Esophagus (tissue), 2 donors: Measurements from ENCODE around the gene EVPL. TPM values are rescaled to one million over a fixed set of nuclear protein-coding genes. Genes with fewer than 3 reads are reported as not detected.
"Not testable (repeated sequence)": the region's sequence is repeated elsewhere in the genome, so short reads cannot be mapped to it uniquely, and the experiment has no call there.

Experiments
- H3K27ac ChIP-seq, 2 donors: one replicate each; pipeline ENCODE4 v1.5.1; 2013; ENCODE audit warnings: low read depth in 2 of 2, mild to moderate bottlenecking in 2 of 2, inconsistent platforms in 1 of 2, low read length in 1 of 2, moderate library complexity in 1 of 2
- H3K27me3 ChIP-seq, 2 donors: one replicate each; pipeline ENCODE4 v1.6.1; 2013; ENCODE audit warnings: low read length in 2 of 2, control low read depth in 1 of 2, mild to moderate bottlenecking in 1 of 2; ENCODE audit not compliant: insufficient read depth in 2 of 2, control insufficient read depth in 1 of 2
- H3K36me3 ChIP-seq, 2 donors: one replicate each; pipeline ENCODE4 v1.6.1; 2013; ENCODE audit warnings: low read length in 1 of 2; ENCODE audit not compliant: control insufficient read depth in 2 of 2, insufficient read depth in 2 of 2
- H3K4me1 ChIP-seq, 2 donors: one replicate each; pipeline ENCODE4 v1.6.1; 2013; ENCODE audit warnings: low read length in 1 of 2; ENCODE audit not compliant: control insufficient read depth in 2 of 2, insufficient read depth in 2 of 2
- H3K4me3 ChIP-seq, 2 donors: one replicate each; pipeline ENCODE4 v1.5.1; 2013; ENCODE audit warnings: low read length in 2 of 2, mild to moderate bottlenecking in 2 of 2, low read depth in 1 of 2, moderate library complexity in 1 of 2
- H3K9me3 ChIP-seq, 2 donors: one replicate each; pipeline ENCODE4 v1.6.1; 2013; ENCODE audit warnings: mild to moderate bottlenecking in 2 of 2, low read depth in 1 of 2, low read length in 1 of 2, moderate library complexity in 1 of 2; ENCODE audit not compliant: control insufficient read depth in 2 of 2, insufficient read depth in 1 of 2
- WGBS, 2 donors: extraction: QIAGEN DNeasy Blood & Tissue Kit; methylation state at CpG; one replicate each; pipeline ENCODE4 v1.1.7; 2013; 5-methylcytosine and 5-hydroxymethylcytosine counted together
- polyA plus RNA-seq, 2 donors: library from polyadenylated mRNA; stranded (reverse); fragments of 200-250 nt; gene quantifications; one replicate each; pipeline ENCODE4 v1.2.3, GENCODE V29; 2013
- donor health status: healthy with polysubstance abuse.
- donor health status: Bipolar disorder and iron deficiency.

Gene EVPL
- polyA plus RNA-seq, 2 donors: 229 to 425 TPM

DNA sequence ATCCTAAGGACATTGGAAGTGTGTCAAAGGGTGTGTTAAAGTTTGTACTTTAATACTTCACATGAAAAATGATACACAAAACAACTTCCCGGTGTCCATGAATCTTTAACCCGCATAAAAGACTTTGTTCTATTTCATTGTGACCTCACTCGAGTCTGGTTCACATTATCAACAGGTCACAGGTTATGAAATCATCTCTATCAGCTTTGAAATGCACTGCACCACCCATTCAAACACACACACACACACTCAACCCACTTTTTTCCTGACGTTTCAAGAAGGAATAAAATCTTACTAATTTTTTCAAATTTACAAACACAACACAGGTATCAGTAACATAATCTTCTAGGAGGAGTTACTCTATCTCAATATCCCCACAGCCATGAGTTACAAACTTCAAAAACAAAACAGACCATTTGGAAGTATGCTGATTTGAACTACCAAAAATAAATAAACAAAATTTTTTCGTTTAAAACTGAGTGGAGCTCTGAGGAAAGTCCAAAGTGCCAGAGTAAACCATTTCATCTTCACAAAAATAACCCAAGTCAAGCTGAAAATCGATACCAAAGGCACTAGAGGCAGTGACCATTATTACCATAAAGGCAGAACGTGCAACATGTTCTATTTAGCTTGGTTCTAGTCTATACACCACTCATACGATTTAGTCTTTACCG is 50.8 kb downstream of the EVPL start:
- Histone ChIP-seq H3K27ac (no peak overlapping the region), H3K9me3 (no peaks in the 10 kb centered on the region), H3K36me3 (no peaks in the 10 kb centered on the region), H3K4me3 (peak overlapping the region in 1 of 2 donors; percentile 46), H3K4me1 (no peaks in the 10 kb centered on the region), H3K27me3 (no peaks in the 10 kb centered on the region)
- 44 to 47% methylated on average over 9 of the region's 9 CpGs for WGBS, 2 donors

DNA sequence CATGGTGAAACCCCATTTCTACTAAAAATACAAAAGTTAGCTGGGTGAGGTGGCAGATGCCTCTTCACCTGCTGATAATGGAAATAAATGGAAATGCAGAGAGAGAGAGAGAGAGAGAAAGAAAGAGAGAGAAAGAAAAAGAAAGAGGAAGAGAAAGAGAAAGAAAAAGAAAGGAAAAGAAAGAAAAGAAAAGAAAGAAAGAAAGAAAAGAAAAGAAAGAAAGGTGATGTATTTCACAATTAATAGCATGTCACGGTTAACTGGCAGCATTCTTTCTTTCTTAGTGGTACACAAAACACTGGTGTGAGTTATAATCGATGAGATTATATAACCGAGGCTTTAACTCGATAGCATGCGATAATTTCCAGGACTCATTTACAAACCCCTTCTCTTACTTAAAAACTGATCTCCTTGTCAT is 51.3 kb downstream of the EVPL start:
- H3K36me3 ChIP-seq: no peaks in the 10 kb centered on the region
- H3K27ac ChIP-seq: peak overlapping the region in 1 of 2 donors; percentile 22
- WGBS, 2 donors: 42 to 46% methylated on average over 5 of the region's 5 CpGs
- no peaks in the 10 kb centered on the region for H3K4me1 ChIP-seq
- H3K9me3 ChIP-seq: no peaks in the 10 kb centered on the region
- H3K27me3 ChIP-seq: no peaks in the 10 kb centered on the region
- H3K4me3 ChIP-seq: peak overlapping the region in 1 of 2 donors; percentile 46

DNA sequence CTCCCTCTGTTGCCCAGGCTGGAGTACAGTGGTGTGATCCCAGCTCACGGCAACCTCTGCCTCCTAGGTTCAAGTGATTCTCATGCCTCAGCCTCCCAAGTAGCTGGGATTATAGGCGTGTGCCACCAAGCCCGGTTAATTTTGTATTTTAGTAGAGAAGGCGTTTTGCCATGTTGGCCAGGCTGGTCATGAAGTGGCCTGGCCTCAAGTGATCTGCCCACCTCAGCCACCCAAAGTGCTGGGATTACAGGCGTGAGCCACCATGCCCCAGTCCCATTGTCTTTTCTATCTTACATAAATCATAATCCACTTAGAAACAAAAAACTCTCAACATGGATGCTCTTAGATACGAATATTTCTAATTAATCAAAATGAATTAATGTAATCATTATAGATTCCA is 51.9 kb downstream of the EVPL start:
- not testable (repeated sequence) for H3K4me1 ChIP-seq, H3K27ac ChIP-seq, H3K36me3 ChIP-seq, H3K27me3 ChIP-seq, H3K4me3 ChIP-seq, H3K9me3 ChIP-seq
- 90 to 93% methylated on average over 6 of the region's 6 CpGs for WGBS, 2 donors

- H3K27me3 ChIP-seq: no peaks in the 10 kb centered on the region
- H3K4me1 ChIP-seq: no peaks in the 10 kb centered on the region
- no peak overlapping the region for H3K27ac ChIP-seq
- no peaks in the 10 kb centered on the region for H3K36me3 ChIP-seq
- 85 to 86% methylated on average over 7 of the region's 7 CpGs for WGBS, 2 donors
- no peaks in the 10 kb centered on the region for H3K9me3 ChIP-seq
- no peak overlapping the region for H3K4me3 ChIP-seq
These were observed 56.5 kb downstream of the EVPL start for GRCh38 chr17:75970626-75971025.

DNA sequence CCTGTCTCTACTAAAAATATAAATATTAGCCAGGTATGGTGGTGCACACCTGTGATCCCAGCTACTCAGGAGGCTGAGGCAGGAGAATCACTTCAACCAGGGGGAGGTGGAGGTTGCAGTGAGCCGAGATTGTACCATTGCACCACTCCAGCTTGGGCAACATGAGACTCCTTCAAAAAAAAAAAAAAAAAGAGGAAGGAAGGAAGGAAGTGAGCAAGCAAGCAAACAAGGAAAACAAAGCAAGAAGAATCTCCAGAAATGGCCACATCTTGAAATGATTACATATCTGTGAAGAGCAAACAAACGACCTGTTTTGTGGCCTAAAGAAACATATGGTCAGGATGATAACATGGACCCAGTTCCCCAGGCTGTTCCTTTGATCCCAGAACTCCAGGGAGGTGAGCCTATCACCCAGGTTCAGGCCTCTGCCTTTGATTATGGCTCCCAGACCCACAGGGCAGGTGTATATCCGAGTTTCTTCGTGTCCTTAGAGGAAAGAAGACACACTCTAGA is 57.0 kb downstream of the EVPL start:
- Histone ChIP-seq H3K27ac (peak overlapping the region in 1 of 2 donors; percentile 47), H3K36me3 (no peaks in the 10 kb centered on the region), H3K9me3 (no peaks in the 10 kb centered on the region), H3K4me3 (no peak overlapping the region), H3K4me1 (no peaks in the 10 kb centered on the region), H3K27me3 (no peaks in the 10 kb centered on the region)
- 58 to 66% methylated on average over 4 of the region's 4 CpGs for WGBS, 2 donors

GRCh38 chr17:75969044-75969443 is 58.1 kb downstream of the EVPL start:
- H3K27ac ChIP-seq, H3K27me3 ChIP-seq, H3K4me1 ChIP-seq, H3K36me3 ChIP-seq, H3K4me3 ChIP-seq, H3K9me3 ChIP-seq: not testable (repeated sequence)
- 87 to 93% methylated on average over 10 of the region's 10 CpGs for WGBS, 2 donors

GRCh38 chr17:75965468-75965867 is 61.6 kb downstream of the EVPL start:
- H3K9me3 ChIP-seq: no peaks in the 10 kb centered on the region
- H3K4me1 ChIP-seq: no peaks in the 10 kb centered on the region
- WGBS, 2 donors: 94 to 95% methylated on average over 6 of the region's 6 CpGs
- no peak overlapping the region for H3K4me3 ChIP-seq
- no peaks in the 10 kb centered on the region for H3K27me3 ChIP-seq
- no peaks in the 10 kb centered on the region for H3K36me3 ChIP-seq
- H3K27ac ChIP-seq: no peak overlapping the region

- Histone ChIP-seq H3K27me3 (no peaks in the 10 kb centered on the region), H3K27ac (no peak overlapping the region), H3K4me3 (no peak overlapping the region), H3K9me3 (no peaks in the 10 kb centered on the region), H3K4me1 (no peaks in the 10 kb centered on the region), H3K36me3 (peaks cover 6 to 10% of the 10 kb centered on the region in 2 donors)
- WGBS, 2 donors: 88 to 93% methylated on average over 11 of the region's 11 CpGs
These were observed 67.1 kb downstream of the EVPL start for GRCh38 chr17:75959839-75960511.

- no peaks in the 10 kb centered on the region for H3K27me3 ChIP-seq
- no peak overlapping the region for H3K4me3 ChIP-seq
- no peak overlapping the region for H3K27ac ChIP-seq
- H3K36me3 ChIP-seq: peaks cover 6 to 13% of the 10 kb centered on the region in 2 donors
- no peaks in the 10 kb centered on the region for H3K9me3 ChIP-seq
- 53 to 71% methylated on average over 8 of the region's 8 CpGs for WGBS, 2 donors
- H3K4me1 ChIP-seq: no peaks in the 10 kb centered on the region
These were observed 67.9 kb downstream of the EVPL start for GRCh38 chr17:75959051-75959838.
